GM06990 (cell line): Measurements from ENCODE around the gene TMEM59L.

Source experiments
- DNase-seq: peaks from one replicate; pipeline ENCODE4 v3.0.0-alpha.2; 2011; ENCODE audit not compliant: insufficient read length; ENCODE audit errors: extremely low read depth
- H3K27me3 ChIP-seq: replicated peaks from 2 replicates; pipeline ENCODE4 v1.6.0; 2011; ENCODE audit warnings: low read length; ENCODE audit not compliant: control insufficient read depth, insufficient read depth
- H3K36me3 ChIP-seq: 2 replicates; pipeline ENCODE4 v1.5.1; 2011; ENCODE audit warnings: low read length; ENCODE audit not compliant: control insufficient read depth, insufficient read depth
- H3K4me3 ChIP-seq: replicated peaks from 2 replicates; pipeline ENCODE4 v1.5.1; 2011; ENCODE audit warnings: low read depth, mild to moderate bottlenecking, control low read depth, low read length
- TF ChIP-seq, protein P1 (sequence below): IDR thresholded peaks from 2 replicates; pipeline ENCODE4 v1.5.1; 2011; ENCODE audit warnings: low read length, control low read depth, mild to moderate bottlenecking, inconsistent platforms; ENCODE audit not compliant: insufficient read depth, poor library complexity, severe bottlenecking

Gene TMEM59L

DNA sequence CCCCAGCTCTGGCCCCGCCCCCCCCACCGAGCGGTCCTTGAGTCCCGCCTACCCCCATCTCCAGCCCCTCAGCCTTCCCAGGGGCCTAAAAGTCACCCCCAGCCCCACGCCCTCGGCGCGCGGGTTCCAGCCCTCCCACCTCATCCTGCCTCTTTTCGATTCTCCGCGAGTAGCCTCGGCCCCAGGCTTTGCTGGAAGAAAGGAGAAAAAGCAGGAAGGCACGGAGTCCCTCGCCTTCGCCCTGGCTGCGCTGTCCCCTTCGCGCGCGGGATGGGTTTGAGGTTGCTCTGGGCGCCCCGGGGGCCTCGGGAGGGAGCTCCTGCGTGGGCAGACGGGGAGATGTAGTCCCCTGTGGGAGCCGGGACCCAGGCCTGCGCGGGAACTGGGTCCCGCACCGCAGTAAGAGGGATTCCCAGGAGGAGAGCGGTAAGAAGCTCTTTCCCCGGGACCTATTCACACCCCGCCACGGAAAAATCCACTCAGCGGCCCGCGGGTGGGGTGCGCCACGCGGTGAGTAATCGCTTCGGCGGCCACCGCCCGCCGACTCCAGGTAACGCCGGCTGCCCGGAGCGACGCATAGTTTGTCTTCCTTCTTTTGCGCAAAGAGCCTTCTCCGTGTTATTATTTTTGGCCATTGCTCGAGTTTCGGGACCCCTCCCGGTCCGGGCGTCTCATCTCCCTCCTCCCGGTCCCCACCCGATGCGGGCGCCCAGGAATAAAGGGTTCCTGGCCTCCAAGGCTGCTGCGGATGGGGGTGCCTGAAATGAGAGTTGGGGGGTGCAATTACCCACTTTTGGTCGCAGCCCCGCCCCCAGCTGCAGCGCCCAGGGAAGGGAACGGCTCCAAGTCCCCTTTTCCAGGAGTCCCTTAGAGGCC is 5.2 kb upstream of the TMEM59L start:
- Histone ChIP-seq H3K27me3 (peaks cover 13% of the 10 kb centered on the region), H3K4me3 (no peak overlapping the region), H3K36me3 (no peaks in the 10 kb centered on the region)
- DNase-seq: no peak
- TF ChIP-seq, protein P1, sequence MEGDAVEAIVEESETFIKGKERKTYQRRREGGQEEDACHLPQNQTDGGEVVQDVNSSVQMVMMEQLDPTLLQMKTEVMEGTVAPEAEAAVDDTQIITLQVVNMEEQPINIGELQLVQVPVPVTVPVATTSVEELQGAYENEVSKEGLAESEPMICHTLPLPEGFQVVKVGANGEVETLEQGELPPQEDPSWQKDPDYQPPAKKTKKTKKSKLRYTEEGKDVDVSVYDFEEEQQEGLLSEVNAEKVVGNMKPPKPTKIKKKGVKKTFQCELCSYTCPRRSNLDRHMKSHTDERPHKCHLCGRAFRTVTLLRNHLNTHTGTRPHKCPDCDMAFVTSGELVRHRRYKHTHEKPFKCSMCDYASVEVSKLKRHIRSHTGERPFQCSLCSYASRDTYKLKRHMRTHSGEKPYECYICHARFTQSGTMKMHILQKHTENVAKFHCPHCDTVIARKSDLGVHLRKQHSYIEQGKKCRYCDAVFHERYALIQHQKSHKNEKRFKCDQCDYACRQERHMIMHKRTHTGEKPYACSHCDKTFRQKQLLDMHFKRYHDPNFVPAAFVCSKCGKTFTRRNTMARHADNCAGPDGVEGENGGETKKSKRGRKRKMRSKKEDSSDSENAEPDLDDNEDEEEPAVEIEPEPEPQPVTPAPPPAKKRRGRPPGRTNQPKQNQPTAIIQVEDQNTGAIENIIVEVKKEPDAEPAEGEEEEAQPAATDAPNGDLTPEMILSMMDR: no peak

DNA sequence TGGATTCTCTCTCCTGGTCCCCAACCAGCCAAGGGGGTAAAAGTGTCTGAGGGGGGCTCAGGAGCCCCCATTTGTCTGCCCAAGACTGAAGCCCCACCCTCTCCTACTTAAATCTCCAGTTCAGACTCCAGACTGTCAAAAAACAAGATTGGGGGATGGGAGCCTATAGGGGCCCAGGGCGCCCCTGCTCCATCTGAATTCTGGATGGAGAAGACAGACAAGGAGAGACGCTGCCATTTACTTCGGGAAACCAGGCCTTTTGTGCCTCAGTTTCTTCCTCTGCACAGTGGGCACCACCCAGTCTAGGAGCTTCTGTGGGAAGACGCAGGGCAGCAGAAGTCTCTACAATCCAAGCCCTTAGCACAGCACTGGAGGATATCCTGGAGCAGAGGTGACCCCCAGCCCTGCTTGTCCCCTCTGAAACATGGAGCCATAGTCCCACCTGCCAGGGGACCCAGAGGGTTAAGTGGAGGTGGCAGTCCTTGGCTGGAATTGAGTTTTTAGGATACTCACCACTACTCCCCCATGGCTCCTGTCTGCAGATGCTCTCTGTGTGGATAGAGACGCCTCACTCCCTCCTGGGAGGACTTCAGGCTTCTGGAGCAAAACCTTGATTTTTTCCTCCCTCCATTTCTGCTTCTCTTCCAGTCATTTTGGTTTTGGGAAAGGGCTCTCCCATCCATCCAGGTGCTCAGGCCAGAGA is 4.4 kb upstream of the TMEM59L start:
- TF ChIP-seq, protein P1: no peak
- DNase-seq: no peak
- Histone ChIP-seq H3K4me3 (no peak overlapping the region), H3K36me3 (no peaks in the 10 kb centered on the region), H3K27me3 (peaks cover 13% of the 10 kb centered on the region)

DNA sequence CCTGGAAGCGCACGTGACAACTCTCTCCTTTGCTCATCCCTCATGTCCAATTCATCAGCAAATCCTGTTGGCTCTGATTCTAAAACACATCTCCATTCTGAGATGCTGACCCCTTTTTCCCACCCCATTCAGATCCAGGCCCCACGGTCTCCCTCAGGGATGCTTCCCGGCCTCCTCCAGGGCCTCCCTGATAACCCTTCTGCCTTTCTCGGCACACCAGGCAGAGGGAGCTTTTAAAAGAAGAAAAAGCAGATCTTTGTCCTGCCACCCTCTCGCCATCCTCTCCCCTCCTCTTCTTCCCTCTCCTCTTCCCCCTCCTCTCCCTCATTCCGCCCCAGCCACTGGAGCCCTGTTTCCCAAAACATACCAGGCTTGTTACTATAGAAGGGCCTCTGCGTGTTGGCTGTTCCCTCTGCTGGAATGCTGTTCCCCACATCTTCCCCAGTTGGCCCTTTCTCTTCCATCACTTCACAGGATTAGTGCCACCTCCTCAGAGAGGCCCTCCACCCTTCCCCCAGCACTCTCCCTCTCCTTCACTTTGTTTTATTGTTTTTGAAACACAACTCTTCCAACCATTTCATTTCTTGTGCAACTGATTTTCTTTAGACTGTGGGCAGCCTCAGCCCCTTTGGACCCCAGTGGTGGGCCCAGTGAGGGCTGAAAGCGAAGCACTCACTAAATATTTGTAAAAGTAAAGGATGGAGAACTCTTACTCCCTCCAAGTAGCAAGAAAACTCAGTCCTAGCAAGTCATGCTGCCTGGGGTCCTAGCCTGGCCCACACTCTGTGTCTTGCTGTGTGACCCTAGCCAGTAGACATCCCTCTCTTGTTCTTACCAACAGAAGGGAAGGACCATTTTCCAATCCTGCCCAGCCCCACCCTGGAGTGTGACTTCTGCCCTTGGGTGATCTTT is 3.6 kb upstream of the TMEM59L start:
- Histone ChIP-seq H3K4me3 (no peak overlapping the region), H3K36me3 (no peaks in the 10 kb centered on the region), H3K27me3 (peaks cover 13% of the 10 kb centered on the region)
- DNase-seq: no peak
- TF ChIP-seq, protein P1: no peak

DNA sequence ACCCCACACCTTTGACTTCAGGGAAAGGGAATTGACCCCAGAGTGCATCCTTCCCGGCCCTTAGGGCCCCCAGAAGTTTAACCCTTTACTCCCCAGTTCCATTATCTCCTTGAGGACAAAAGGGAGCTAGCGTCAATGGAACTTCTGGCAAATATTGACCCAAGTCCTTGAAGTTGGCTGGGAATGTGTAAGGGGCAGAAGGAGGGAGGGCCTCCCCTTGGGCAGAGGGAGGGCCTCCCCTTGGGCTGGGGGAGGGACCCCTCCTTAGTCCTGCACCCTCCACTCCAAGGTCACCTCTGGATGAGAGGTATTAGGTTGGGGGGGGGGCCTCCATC is 3.0 kb upstream of the TMEM59L start:
- TF ChIP-seq, protein P1: no peak
- DNase-seq: no peak
- Histone ChIP-seq H3K27me3 (peaks cover 15% of the 10 kb centered on the region), H3K36me3 (no peaks in the 10 kb centered on the region), H3K4me3 (no peak overlapping the region)

DNA sequence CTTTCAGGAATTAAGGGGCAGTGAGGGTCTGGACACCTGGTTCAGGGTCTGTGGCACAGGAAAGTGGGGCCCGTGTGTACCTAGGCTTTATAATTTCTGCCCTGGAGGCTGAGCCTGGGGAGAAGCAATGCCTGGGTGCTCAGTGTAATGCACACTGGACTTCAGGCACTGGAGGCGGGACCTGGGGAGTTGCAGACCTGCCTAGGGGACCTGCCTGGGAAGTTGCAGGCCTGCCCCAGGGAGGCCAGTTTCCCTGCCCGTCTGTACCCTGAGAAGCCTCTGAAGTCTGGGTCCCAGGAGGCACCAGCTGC is 2.5 kb upstream of the TMEM59L start:
- Histone ChIP-seq H3K27me3 (peaks cover 14% of the 10 kb centered on the region), H3K36me3 (no peaks in the 10 kb centered on the region), H3K4me3 (no peak overlapping the region)
- DNase-seq: no peak
- TF ChIP-seq, protein P1: no peak
